HG02678 (cell line): ENCODE results near the gene UGT1A10.
"Not testable (repeated sequence)": the region's sequence is repeated elsewhere in the genome, so short reads cannot be mapped to it uniquely, and the experiment has no call there.

Experiments
- ATAC-seq: cut with Tn5 transposase; IDR thresholded peaks from one replicate; pipeline ENCODE4 v1.9.1; 2021; ENCODE audit warnings: mild to moderate bottlenecking, moderate library complexity; ENCODE audit not compliant: unreplicated experiment

The UGT1A10 gene

GRCh38 chr2:233691443-233692433, 55.5 kb downstream of the UGT1A10 start:
- no peak for ATAC-seq

GRCh38 chr2:233692648-233693047, 56.4 kb downstream of the UGT1A10 start, which contains the start of gene UGT1A6:
Gene UGT1A6 (plus strand): TSS chr2:233692890. CDS start chr2:233693005, 115 bp downstream.
- ATAC-seq = no peak

DNA sequence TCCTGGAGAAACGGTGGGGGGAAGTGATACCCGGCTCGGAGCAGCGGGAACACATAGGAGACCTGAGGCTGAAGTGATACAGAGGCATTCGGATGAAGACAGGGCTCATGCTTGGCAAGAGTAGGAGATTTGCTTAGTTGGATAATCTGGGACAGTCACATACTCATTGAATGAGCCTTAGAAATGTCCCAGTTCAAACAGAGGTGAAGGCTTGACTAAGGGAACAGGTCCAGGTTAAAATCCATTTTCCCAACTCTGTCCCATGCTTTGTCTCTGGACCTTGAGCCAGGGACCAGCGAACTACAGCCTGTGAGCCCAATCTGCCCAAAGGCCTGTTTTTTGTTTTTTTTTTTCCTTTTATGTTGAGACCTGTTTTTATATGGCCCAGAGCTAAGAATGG, 57.7 kb downstream of the UGT1A10 start:
- no peak for ATAC-seq

GRCh38 chr2:233698740-233699139, 62.5 kb downstream of the UGT1A10 start:
- no peak for ATAC-seq

DNA sequence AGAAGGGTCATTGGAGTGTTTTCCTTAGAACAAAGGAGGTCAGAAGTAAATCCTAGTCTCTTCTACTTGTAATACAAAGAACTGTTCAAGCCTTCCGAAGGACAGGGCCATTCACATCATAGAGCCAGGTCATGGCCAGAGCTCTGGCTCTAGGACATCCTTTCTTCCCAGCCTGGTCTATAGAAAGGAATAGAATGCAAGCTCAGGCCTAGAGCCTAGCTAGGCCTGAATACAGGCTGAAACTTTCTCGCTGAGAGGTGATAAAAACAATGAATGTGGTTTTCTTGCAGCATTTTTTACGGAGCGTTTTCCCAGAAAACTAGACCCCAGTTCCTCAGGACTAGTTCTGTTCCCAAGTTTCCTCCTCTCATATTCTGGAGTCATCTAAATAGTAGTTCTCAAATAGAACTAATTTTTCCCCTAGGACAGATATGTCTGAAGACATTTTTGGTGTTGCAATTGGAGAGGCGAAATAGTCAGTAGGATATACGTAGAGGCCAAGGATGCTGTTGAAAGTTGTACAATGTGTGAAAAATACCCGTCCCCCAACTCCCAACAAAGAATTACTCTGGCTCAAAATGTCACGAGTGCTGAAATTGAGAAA, 63.3 kb downstream of the UGT1A10 start:
- no peak for ATAC-seq

DNA sequence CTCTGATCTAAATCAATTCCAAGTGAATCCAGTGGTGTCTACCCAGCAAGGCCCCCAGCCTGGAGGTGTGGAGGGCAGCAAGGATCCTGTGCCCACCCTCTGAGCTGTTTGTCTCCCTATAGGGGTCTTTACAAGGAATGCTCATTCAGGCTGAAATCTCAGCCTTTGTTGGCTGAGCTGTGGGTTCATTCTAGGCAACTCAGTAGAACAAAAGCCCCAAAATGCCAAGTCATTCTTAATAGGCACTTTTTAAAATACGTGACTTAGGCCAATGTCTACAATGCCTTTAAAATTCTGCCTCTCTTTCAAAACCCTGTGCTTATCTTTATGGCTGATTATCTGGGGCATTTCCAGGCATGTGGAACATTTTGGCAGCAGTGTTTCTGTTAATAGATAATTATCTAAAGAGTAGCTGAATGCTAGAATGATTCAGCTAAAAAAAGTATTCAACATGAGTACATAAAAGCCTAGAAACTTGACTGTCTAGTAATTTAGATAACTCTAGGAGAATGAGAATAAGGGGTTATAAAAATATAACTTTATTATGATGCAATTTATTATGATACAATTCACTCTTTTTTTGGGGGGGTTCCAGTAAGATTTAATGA, 63.9 kb downstream of the UGT1A10 start:
- ATAC-seq = no peak

- ATAC-seq = not testable (repeated sequence)
Measured at GRCh38 chr2:233700842-233701241, 64.6 kb downstream of the UGT1A10 start.

DNA sequence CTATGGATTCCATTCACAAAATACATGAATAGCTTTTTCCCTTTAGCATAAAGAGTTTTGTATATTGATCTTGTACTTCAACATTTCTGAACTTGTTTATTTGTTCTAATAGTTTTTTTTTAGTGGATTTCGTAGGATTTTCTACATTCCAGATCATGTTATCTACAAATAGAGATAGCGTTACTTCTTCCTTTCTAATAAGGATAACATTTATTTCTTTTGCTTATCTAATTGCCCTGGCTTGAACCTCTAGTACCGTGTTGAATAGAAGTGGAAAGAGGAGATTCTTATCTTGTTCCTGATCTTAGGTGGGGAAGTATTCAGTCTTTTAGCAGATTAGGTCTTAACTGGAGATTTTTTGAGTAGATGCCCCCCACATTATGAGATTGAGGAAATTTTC, 66.0 kb downstream of the UGT1A10 start:
- ATAC-seq = no peak

GRCh38 chr2:233705911-233706506, 69.8 kb downstream of the UGT1A10 start:
- ATAC-seq = no peak

GRCh38 chr2:233706720-233707119, 70.5 kb downstream of the UGT1A10 start:
- no peak for ATAC-seq

GRCh38 chr2:233707940-233708644, 71.8 kb downstream of the UGT1A10 start:
- ATAC-seq = no peak

DNA sequence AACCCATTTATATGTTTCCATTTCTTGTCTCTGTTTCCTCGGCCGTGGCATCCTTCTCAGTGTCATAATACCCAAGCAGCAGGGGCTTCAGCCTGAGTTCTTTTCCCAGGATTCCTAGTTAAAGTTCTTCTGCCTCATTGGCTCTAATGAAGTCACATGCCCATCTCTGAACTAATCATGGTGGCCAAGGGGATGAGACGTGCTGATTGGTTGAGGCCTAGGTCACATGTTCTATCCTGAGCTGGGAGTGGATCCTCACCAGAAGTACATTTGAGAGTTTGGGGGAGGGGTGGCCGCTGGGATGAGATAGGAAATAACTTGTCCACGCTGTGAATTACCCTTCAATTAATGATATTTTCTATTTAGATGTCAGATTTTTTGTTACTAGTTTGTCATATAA, 72.7 kb downstream of the UGT1A10 start:
- no peak for ATAC-seq

DNA sequence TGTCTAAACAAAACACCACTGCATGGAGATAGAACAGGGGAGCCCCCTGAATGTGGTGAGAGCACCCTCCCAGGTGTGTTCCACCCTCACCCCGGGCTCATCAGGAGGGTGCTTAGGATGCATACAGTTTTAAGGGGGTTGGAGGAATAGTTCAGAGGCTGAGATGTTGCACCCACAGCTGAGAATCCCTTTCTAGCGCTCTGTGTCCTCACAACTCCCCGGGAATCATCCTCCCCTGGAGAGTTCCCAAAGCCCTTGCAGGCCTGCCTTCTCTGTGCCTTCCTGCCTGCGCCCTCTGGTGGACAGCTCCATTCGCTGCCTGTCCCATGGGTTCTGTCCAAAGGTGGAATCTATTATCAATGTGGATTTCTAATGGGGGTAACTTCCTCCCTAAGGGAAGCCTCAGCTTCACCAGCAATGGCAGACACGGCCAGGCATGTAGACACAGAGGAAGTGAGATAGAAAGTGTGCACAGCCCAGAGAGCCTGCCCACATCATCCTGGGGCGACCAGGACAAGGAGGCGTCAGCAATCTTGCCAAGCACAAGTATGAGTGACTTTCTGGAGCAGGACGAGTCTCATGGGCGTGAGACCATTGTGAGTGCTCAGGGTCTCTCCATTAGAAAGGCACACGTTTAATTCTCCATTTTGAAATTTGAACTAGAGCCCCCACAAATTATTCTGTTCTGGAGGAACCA, 75.2 kb downstream of the UGT1A10 start:
- ATAC-seq = peak; percentile 62

GRCh38 chr2:233712611-233713261, 76.5 kb downstream of the UGT1A10 start, which contains the start of gene UGT1A5:
Gene UGT1A5 (plus strand): TSS chr2:233712907. CDS start chr2:233712992, 85 bp downstream.
- no peak for ATAC-seq

GRCh38 chr2:233713262-233713615, 77.0 kb downstream of the UGT1A10 start:
- no peak for ATAC-seq

GRCh38 chr2:233714121-233714520, 77.9 kb downstream of the UGT1A10 start:
- no peak for ATAC-seq

GRCh38 chr2:233718552-233718951, 82.3 kb downstream of the UGT1A10 start, which contains the start of gene UGT1A4:
Gene UGT1A4 (plus strand): TSS chr2:233718736. CDS start chr2:233718821, 85 bp downstream.
- ATAC-seq = no peak

DNA sequence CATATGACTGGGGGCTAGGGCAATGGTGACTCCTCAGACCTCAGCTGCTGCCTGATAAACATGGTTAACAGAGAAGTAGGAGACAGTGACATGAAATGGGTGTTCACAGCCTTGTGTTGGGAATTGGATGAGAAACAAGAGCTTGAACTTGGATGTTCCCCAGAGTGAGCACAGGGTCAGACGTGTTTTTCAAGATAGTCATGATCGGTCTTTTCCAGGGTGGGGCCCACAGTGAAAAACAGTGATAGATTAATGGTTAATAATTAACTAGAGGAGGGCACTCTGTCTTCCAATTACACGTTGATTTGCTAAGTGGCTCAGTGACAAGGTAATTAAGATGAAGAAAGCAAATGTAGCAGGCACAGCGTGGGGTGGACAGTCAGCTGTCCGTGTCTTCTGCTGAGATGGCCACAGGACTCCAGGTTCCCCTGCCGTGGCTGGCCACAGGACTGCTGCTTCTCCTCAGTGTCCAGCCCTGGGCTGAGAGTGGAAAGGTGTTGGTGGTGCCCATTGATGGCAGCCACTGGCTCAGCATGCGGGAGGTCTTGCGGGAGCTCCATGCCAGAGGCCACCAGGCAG, 92.6 kb downstream of the UGT1A10 start, which contains the start of gene UGT1A3:
TSS of gene UGT1A3 (plus strand) at position 320 of the 579 bp plus-strand sequence. CDS start at position 405, 85 bp downstream.
- ATAC-seq = no peak
